Activated CD4-positive, alpha-beta T cell treated with anti-CD3 and anti-CD28 coated beads, Interleukin-2, amount 50 U/mL, for 24 hours (primary cell): ENCODE results near the gene RERE.
"Not testable (repeated sequence)": the region's sequence is repeated elsewhere in the genome, so short reads cannot be mapped to it uniquely, and the experiment has no call there.

Source experiments
- DNase-seq, 2 donors: peaks; one replicate each; pipeline ENCODE4 v3.0.0-alpha.2; 2020; ENCODE audit warnings: low read depth in 1 of 2, low spot score in 1 of 2

Gene RERE

DNA sequence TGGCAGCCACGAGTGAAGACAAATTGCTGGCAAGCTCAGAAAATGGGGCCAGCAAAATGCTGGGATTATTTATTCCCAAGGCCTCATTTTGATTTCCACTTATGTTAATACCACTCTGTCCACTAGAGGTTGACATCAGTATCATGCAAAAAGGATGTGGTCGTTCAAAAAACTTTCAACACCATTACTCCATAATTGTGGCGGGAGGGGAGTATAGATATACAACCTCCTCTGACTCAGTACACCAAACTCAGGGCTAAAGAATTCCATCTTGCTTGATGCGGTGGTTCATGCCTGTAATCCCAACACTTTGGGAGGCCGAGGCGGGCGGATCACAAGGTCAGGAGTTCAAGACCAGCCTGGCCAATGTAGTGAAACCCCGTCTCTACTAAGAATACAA, 200.6 kb downstream of the RERE start:
- not testable (repeated sequence) for DNase-seq

- not testable (repeated sequence) for DNase-seq
These were observed 205.6 kb downstream of the RERE start for GRCh38 chr1:8611634-8612515.

GRCh38 chr1:8607906-8608305, 209.5 kb downstream of the RERE start:
- no peak for DNase-seq

GRCh38 chr1:8604041-8604945, 213.1 kb downstream of the RERE start:
- peak in 1 of 2 donors; percentile 51 for DNase-seq

- no peak for DNase-seq
These were observed 214.2 kb downstream of the RERE start for GRCh38 chr1:8603220-8603616.

DNA sequence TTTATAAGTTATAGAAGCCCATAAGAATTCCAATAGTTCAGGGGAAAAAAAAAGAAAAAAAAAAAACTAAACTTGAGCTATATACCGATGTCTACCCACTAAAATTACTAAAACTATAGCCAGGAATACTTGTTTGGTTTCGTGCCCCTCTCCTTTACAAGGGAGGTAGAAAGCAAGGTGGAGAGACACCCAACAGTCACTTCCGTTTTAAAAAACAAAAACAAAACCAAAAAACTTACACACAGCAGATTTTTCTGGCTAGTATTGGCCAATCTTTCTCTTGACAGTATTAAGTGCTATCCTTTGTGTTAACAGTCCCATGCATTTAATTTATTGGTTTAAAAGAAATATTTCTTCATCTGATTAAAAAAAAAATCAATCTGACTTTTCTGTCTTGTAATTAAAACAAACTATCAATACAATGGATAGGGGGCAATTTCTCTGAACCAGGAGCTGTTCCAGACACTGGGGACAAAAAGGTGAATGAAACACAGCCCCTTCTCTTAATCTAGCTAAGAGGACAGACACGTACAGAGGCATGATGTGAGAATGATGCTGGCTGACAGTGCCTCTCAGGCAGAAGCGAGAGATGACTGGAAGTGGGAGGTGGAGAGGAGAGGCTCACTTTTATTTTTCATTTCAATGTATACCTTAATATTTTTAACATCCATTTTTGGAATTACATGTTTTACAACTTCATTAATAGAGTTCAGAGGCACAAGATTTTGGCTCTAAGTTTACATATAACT, 214.8 kb downstream of the RERE start:
- DNase-seq, result peak in 1 of 2 donors; percentile 32

- no peak for DNase-seq
These were observed 217.1 kb downstream of the RERE start for GRCh38 chr1:8600336-8600735.

GRCh38 chr1:8599646-8600212, 217.7 kb downstream of the RERE start:
- no peak for DNase-seq

DNA sequence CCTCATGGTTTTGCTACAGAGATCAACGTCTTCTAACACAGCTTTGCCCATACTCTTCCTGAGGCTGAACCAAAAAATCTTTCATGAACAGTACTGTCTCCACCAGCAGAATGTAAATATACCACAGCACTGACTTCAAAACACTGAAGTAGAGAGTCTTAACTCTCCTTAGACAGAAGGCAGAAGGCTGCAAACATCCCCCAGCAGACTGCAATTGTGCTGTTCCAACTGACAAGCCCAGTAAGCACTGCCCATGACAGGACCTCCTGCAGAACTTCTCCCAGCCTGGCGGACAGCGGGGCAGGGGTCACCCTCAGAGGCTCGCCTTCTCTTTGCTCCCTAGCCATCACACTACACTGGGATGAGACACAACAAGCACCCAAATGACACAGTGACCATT, 218.7 kb downstream of the RERE start:
- DNase-seq, result no peak

GRCh38 chr1:8598060-8598724, 219.2 kb downstream of the RERE start:
- no peak for DNase-seq

GRCh38 chr1:8597455-8597854, 220.0 kb downstream of the RERE start:
- DNase-seq, result no peak

DNA sequence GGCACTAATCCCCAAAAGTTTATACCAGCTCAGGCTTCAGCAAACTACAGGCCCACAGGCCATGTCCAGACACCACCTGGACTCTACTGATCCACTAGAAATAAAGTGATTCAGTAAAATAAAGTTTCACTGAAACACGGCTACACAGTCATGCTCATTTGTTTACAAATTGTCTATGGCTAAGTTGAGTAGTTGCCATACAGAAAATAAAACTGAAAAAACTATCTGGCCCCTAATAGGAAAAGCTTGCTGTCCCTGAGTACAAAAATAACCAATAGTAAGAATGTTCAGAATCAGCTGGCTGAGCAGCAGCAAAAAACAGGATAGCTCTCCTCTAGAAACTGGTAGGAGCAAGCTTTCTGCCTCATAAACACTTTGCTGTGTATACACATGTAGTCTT, 221.5 kb downstream of the RERE start:
- DNase-seq, result no peak

- no peak for DNase-seq
These were observed 222.1 kb downstream of the RERE start for GRCh38 chr1:8595332-8595731.

- DNase-seq, result not testable (repeated sequence)
These were observed 224.1 kb downstream of the RERE start for GRCh38 chr1:8593292-8593691.

GRCh38 chr1:8591569-8591968, 225.9 kb downstream of the RERE start:
- DNase-seq, result no peak

- DNase-seq, result no peak
These were observed 226.6 kb downstream of the RERE start for GRCh38 chr1:8590721-8591351.

DNA sequence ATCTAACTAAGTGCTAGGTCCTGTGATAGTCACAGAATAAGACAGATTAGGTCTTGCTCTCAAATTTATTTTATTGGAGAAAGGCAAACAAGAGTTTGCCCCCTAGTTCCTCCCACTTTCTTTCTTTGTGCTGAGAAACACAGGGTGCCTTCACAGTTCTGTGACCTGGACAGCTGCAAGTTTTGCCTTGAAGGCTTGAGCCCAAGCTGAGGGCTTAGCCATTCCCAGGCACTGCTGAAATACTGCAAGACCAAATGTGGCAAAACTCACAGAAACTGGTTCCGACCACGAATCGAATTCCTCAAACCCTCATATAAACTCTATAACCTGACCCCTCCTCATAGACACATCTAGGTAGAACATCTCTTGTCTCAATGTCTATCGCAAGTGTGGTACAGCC, 227.9 kb downstream of the RERE start:
- DNase-seq, result no peak

- DNase-seq, result no peak
These were observed 229.7 kb downstream of the RERE start for GRCh38 chr1:8587784-8588183.

DNA sequence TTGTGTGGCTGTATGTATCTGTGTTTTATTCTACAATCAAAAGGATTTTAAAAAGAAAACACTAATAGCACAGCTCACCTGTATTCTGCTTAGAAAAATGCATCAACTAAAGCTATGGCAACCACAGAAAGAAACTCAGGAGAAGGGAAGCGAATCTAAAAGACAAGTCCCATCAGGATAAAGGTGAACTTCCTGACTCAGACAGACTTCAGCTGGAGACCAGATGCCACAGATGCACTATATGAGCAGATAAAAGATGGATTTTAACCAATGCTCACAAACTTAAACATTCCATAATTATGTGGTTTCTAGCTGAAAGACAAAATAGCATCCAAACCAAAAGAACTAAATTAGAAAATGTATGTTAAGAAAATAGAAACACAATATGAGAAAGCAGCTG, 231.0 kb downstream of the RERE start:
- no peak for DNase-seq

DNA sequence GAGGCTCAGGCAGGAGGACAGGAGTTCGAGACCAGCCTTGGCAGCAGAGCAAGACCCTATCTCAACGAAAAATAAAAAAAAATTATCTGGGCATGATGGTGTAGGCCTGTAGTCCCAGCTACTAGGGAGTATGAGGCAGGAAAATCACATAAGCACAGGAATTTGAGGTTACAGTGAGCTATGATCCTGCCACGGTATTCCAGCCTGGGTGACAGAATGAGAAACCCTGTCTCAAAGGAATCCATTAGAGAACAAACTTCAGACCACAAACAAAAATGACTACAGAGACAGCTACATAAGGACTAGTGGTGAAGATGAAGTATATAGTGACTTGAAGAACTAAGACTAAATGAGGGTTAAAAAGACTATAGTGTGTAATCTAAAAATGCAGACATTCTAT, 233.1 kb downstream of the RERE start:
- DNase-seq, result no peak
